H7 (cell line): ENCODE measurements around the gene AMD1. TPM values are rescaled to one million over a fixed set of nuclear protein-coding genes. Genes with fewer than 3 reads are reported as not detected.
"Not testable (repeated sequence)": the region's sequence is repeated elsewhere in the genome, so short reads cannot be mapped to it uniquely, and the experiment has no call there.

Experiments used
- DNase-seq: peaks from one replicate; pipeline ENCODE4 v3.0.0; 2012
- H3K27me3 ChIP-seq: 2 replicates; pipeline ENCODE4 v1.6.0; 2011; ENCODE audit warnings: mild to moderate bottlenecking, low read length; ENCODE audit not compliant: control insufficient read depth, insufficient read depth
- H3K36me3 ChIP-seq: replicated peaks from 2 replicates; pipeline ENCODE4 v1.5.1; 2011; ENCODE audit warnings: low read length; ENCODE audit not compliant: control insufficient read depth, insufficient read depth
- H3K4me3 ChIP-seq: 2 replicates; pipeline ENCODE4 v1.5.1; 2011; ENCODE audit warnings: low read depth, mild to moderate bottlenecking, control low read depth, low read length, moderate library complexity; ENCODE audit not compliant: insufficient read depth
- total RNA-seq: library from RNA; depleted of rRNA; stranded (reverse); fragments of >200 nt; shearing (Covaris generic); gene quantifications from 2 replicates; pipeline ENCODE4 v1.2.3, GENCODE V29; 2014

AMD1 gene
- total RNA-seq, 1 experiment from 2014 or later: 129 TPM

- Histone ChIP-seq H3K27me3 (no peaks in the 10 kb centered on the region), H3K4me3 (no peak overlapping the region), H3K36me3 (peaks cover 9% of the 10 kb centered on the region)
- no peak for DNase-seq
Observed at GRCh38 chr6:110886555-110887167, 12.1 kb downstream of the AMD1 start.

GRCh38 chr6:110890288-110890687, 15.7 kb downstream of the AMD1 start:
- no peak overlapping the region for H3K4me3 ChIP-seq
- DNase-seq: no peak
- no peaks in the 10 kb centered on the region for H3K27me3 ChIP-seq
- H3K36me3 ChIP-seq: peaks cover 31% of the 10 kb centered on the region

GRCh38 chr6:110895907-110896608, 21.5 kb downstream of the AMD1 start:
- DNase-seq: no peak
- H3K27me3 ChIP-seq: no peaks in the 10 kb centered on the region
- no peak overlapping the region for H3K4me3 ChIP-seq
- H3K36me3 ChIP-seq: peaks cover 35% of the 10 kb centered on the region

GRCh38 chr6:110897433-110897832, 22.8 kb downstream of the AMD1 start:
- Histone ChIP-seq H3K27me3 (no peaks in the 10 kb centered on the region), H3K36me3 (peaks cover 28% of the 10 kb centered on the region), H3K4me3 (no peak overlapping the region)
- DNase-seq: no peak

- DNase-seq: no peak
- no peak overlapping the region for H3K4me3 ChIP-seq
- no peaks in the 10 kb centered on the region for H3K27me3 ChIP-seq
- peaks cover 22% of the 10 kb centered on the region for H3K36me3 ChIP-seq
Observed at GRCh38 chr6:110898111-110898510, 23.5 kb downstream of the AMD1 start.

GRCh38 chr6:110900028-110900598, 25.5 kb downstream of the AMD1 start:
- no peak overlapping the region for H3K4me3 ChIP-seq
- H3K27me3 ChIP-seq: no peaks in the 10 kb centered on the region
- DNase-seq: no peak
- peaks cover 11% of the 10 kb centered on the region for H3K36me3 ChIP-seq

GRCh38 chr6:110901601-110902000, 27.0 kb downstream of the AMD1 start:
- not testable (repeated sequence) for H3K27me3 ChIP-seq, DNase-seq, H3K36me3 ChIP-seq, H3K4me3 ChIP-seq

GRCh38 chr6:110902091-110902490, 27.5 kb downstream of the AMD1 start:
- H3K36me3 ChIP-seq: peaks cover 2% of the 10 kb centered on the region
- no peak overlapping the region for H3K4me3 ChIP-seq
- no peak for DNase-seq
- no peaks in the 10 kb centered on the region for H3K27me3 ChIP-seq

GRCh38 chr6:110906273-110906672, 31.7 kb downstream of the AMD1 start:
- not testable (repeated sequence) for H3K36me3 ChIP-seq, DNase-seq, H3K27me3 ChIP-seq, H3K4me3 ChIP-seq

- Histone ChIP-seq H3K27me3 (no peaks in the 10 kb centered on the region), H3K4me3 (no peak overlapping the region), H3K36me3 (no peaks in the 10 kb centered on the region)
- DNase-seq: no peak
Observed at GRCh38 chr6:110930781-110931180, 56.2 kb downstream of the AMD1 start.

- H3K27me3 ChIP-seq: no peaks in the 10 kb centered on the region
- no peak for DNase-seq
- no peaks in the 10 kb centered on the region for H3K36me3 ChIP-seq
- no peak overlapping the region for H3K4me3 ChIP-seq
Observed at GRCh38 chr6:110933912-110934311, 59.3 kb downstream of the AMD1 start.

- DNase-seq: no peak
- Histone ChIP-seq H3K4me3 (no peak overlapping the region), H3K27me3 (no peaks in the 10 kb centered on the region), H3K36me3 (no peaks in the 10 kb centered on the region)
Observed at GRCh38 chr6:110934381-110934898, 59.9 kb downstream of the AMD1 start.

- H3K4me3 ChIP-seq: no peak overlapping the region
- no peaks in the 10 kb centered on the region for H3K36me3 ChIP-seq
- no peaks in the 10 kb centered on the region for H3K27me3 ChIP-seq
- DNase-seq: no peak
Observed at GRCh38 chr6:110935171-110935570, 60.6 kb downstream of the AMD1 start.

- H3K36me3 ChIP-seq: no peaks in the 10 kb centered on the region
- H3K27me3 ChIP-seq: no peaks in the 10 kb centered on the region
- H3K4me3 ChIP-seq: no peak overlapping the region
- no peak for DNase-seq
Observed at GRCh38 chr6:110938171-110938570, 63.6 kb downstream of the AMD1 start.
